Muscle layer of colon (tissue), 2 donors: ENCODE data around the gene APBB2.

Experiments
- H3K27ac ChIP-seq: one replicate; pipeline ENCODE4 v1.7.0; 2013; ENCODE audit warnings: low read depth, mild to moderate bottlenecking, low read length, moderate library complexity
- H3K27me3 ChIP-seq, 2 donors: one replicate each; pipeline ENCODE4 v1.7.0; 2013; ENCODE audit warnings: low read length in 2 of 2, mild to moderate bottlenecking in 2 of 2; ENCODE audit not compliant: insufficient read depth in 2 of 2, control insufficient read depth in 1 of 2
- H3K36me3 ChIP-seq: one replicate; pipeline ENCODE4 v1.7.0; 2013; ENCODE audit warnings: mild to moderate bottlenecking, low read length; ENCODE audit not compliant: insufficient read depth
- H3K4me1 ChIP-seq: one replicate; pipeline ENCODE4 v1.7.0; 2013; ENCODE audit warnings: mild to moderate bottlenecking, low read length; ENCODE audit not compliant: insufficient read depth
- H3K4me3 ChIP-seq, 2 donors: one replicate each; pipeline ENCODE4 v1.7.0; 2013; ENCODE audit warnings: low read length in 2 of 2, low read depth in 1 of 2, mild to moderate bottlenecking in 1 of 2, moderate library complexity in 1 of 2
- H3K9ac ChIP-seq: one replicate; pipeline ENCODE4 v1.7.0; 2013; ENCODE audit warnings: low read length
- H3K9me3 ChIP-seq: one replicate; pipeline ENCODE4 v1.7.0; 2013; ENCODE audit warnings: mild to moderate bottlenecking, low read length
- donor health status: abdominal sarcoma.
- donor health status: Adenocarcinoma of cecum.

Gene APBB2

DNA sequence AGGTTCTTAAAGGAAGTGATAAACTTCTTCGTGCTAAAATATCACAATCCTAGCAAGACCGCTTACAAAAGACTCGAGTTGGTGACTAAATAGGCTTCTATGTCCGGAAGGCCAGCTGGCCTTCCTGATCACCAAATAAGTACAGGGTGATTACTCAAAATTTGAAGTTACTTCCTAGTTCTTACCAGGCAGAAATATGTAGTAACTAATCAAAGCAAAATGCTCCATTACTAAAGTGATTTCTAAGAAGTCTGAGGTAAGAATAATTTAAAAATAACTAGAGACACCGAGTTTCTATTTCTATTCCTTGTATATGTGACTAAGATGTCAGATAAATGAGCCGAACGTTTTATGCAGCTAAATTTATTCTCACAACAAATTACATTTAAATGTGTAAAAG lies 402.4 kb downstream of the APBB2 start:
- Histone ChIP-seq H3K27me3 (no peaks in the 10 kb centered on the region), H3K4me1 (no peaks in the 10 kb centered on the region), H3K4me3 (no peak overlapping the region), H3K27ac (no peak overlapping the region), H3K9me3 (no peaks in the 10 kb centered on the region), H3K9ac (no peak overlapping the region), H3K36me3 (peaks cover 6% of the 10 kb centered on the region)

- Histone ChIP-seq H3K27ac (no peak overlapping the region), H3K27me3 (no peaks in the 10 kb centered on the region), H3K9ac (no peak overlapping the region), H3K4me3 (no peak overlapping the region), H3K4me1 (no peaks in the 10 kb centered on the region), H3K36me3 (no peaks in the 10 kb centered on the region), H3K9me3 (no peaks in the 10 kb centered on the region)
These were observed 405.4 kb downstream of the APBB2 start for GRCh38 chr4:40808926-40809457.

DNA sequence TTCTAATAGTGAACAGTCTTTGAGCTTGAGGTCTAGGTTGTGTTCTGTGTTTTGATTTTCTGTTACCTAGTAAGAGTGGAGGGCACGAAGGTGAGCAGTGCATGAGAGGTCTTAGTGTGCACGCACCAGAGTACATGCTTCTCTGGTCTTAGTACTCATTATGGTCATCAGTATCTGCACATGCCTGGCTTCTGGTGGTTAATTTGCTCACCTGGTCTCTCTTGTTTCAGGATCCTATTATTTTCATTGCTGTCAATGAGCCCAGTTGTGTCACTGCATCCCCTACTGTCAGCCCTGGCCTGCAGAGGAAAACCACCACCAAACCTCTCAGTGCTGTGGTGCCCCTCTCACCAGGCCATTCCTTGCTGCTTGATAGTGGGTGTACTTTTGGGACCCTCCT lies 409.7 kb downstream of the APBB2 start:
- no peaks in the 10 kb centered on the region for H3K36me3 ChIP-seq
- no peaks in the 10 kb centered on the region for H3K4me1 ChIP-seq

GRCh38 chr4:40800064-40800463 lies 414.3 kb downstream of the APBB2 start:
- Histone ChIP-seq H3K36me3 (no peaks in the 10 kb centered on the region), H3K4me1 (no peaks in the 10 kb centered on the region), H3K27ac (no peak overlapping the region), H3K9ac (no peak overlapping the region), H3K9me3 (no peaks in the 10 kb centered on the region), H3K27me3 (no peaks in the 10 kb centered on the region), H3K4me3 (no peak overlapping the region)

More for the DNA sequence above, 409.7 kb downstream of the APBB2 start:
- Histone ChIP-seq H3K27me3 (no peaks in the 10 kb centered on the region), H3K9ac (no peak overlapping the region), H3K27ac (no peak overlapping the region), H3K9me3 (no peaks in the 10 kb centered on the region), H3K4me3 (no peak overlapping the region)

DNA sequence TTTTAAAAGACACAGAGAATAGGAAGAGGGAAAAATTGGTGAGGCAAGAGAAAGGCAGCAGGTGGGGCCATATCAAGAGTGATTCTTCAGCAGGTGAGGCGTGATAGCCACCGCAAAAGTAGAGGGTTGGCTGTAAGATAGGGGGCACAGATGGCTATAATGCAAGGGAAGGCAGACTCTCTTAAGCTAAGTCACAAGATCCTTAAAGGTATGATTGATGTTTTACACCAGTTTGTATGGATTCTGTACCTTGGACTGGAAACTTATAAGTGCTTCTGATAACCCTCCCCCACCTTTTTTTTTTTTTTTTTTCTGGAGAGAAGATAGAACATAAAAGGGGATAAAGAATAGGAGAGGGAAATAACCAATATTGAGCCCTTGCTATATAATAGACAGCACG lies 424.6 kb downstream of the APBB2 start:
- Histone ChIP-seq H3K27ac (no peak overlapping the region), H3K27me3 (no peaks in the 10 kb centered on the region), H3K4me3 (no peak overlapping the region), H3K4me1 (no peaks in the 10 kb centered on the region), H3K36me3 (no peaks in the 10 kb centered on the region), H3K9ac (no peak overlapping the region), H3K9me3 (no peaks in the 10 kb centered on the region)

DNA sequence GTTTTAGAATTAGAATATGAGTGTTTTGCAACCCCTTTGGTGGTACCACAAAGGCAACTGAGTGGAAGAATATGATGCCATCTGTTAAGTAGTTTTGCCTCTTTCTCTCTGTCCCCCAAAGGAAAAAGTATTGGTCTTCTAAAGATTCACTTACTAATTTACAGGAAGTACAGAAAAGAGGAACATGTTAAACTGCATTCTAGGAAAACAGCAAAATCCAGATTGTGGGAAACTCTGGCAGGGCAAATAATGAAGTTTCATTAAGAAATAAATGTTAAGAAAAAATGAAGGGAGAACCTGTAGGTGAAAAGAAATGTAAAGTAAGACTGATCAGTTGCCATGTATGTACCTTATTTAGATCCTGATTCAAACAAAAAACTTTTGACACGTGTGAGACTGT lies 425.3 kb downstream of the APBB2 start:
- Histone ChIP-seq H3K4me3 (no peak overlapping the region), H3K9ac (no peak overlapping the region), H3K36me3 (no peaks in the 10 kb centered on the region), H3K27me3 (no peaks in the 10 kb centered on the region), H3K27ac (no peak overlapping the region), H3K4me1 (no peaks in the 10 kb centered on the region), H3K9me3 (no peaks in the 10 kb centered on the region)

DNA sequence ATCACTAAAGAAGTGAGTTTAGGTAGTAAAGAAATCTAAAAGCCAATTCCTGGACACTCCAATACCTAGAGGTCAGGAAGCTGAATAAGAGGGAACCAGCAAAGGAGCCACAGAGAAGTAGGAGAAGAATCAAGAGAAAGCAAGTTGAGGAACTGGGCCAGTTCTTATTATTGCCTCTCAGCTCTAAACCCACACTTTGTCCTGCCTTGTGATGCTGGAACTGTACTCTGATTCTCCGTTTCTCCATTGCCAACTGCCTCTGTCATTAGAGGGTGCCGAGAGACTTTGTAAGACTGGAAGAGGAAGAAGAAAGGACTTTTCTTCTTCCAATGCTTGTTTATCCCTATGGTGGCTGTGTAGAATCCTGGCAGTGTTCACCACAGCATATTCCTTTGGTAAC lies 426.0 kb downstream of the APBB2 start:
- H3K27ac ChIP-seq, result no peak overlapping the region

GRCh38 chr4:40785727-40786126 lies 428.6 kb downstream of the APBB2 start:
- Histone ChIP-seq H3K9ac (no peak overlapping the region), H3K4me1 (no peaks in the 10 kb centered on the region), H3K36me3 (no peaks in the 10 kb centered on the region), H3K4me3 (no peak overlapping the region), H3K9me3 (no peaks in the 10 kb centered on the region), H3K27ac (no peak overlapping the region), H3K27me3 (no peaks in the 10 kb centered on the region)

More for the DNA sequence above, 426.0 kb downstream of the APBB2 start:
- H3K9ac ChIP-seq, result no peak overlapping the region
- H3K4me1 ChIP-seq, result no peaks in the 10 kb centered on the region
- H3K4me3 ChIP-seq, result no peak overlapping the region
- no peaks in the 10 kb centered on the region for H3K36me3 ChIP-seq
- H3K9me3 ChIP-seq, result no peaks in the 10 kb centered on the region
- no peaks in the 10 kb centered on the region for H3K27me3 ChIP-seq

GRCh38 chr4:40782876-40783275 lies 431.5 kb downstream of the APBB2 start:
- Histone ChIP-seq H3K9me3 (no peaks in the 10 kb centered on the region), H3K27ac (no peak overlapping the region), H3K4me3 (no peak overlapping the region), H3K9ac (no peak overlapping the region), H3K27me3 (no peaks in the 10 kb centered on the region), H3K36me3 (no peaks in the 10 kb centered on the region), H3K4me1 (no peaks in the 10 kb centered on the region)

- Histone ChIP-seq H3K4me3 (no peak overlapping the region), H3K36me3 (no peaks in the 10 kb centered on the region), H3K9me3 (no peaks in the 10 kb centered on the region), H3K4me1 (no peaks in the 10 kb centered on the region), H3K27me3 (no peaks in the 10 kb centered on the region), H3K9ac (no peak overlapping the region), H3K27ac (no peak overlapping the region)
These were observed 436.3 kb downstream of the APBB2 start for GRCh38 chr4:40778090-40778489.

- no peak overlapping the region for H3K27ac ChIP-seq
- no peaks in the 10 kb centered on the region for H3K27me3 ChIP-seq
- H3K36me3 ChIP-seq, result no peaks in the 10 kb centered on the region
- H3K9ac ChIP-seq, result no peak overlapping the region
- H3K9me3 ChIP-seq, result no peaks in the 10 kb centered on the region
- H3K4me3 ChIP-seq, result no peak overlapping the region
- H3K4me1 ChIP-seq, result peaks cover 4% of the 10 kb centered on the region
These were observed 445.1 kb downstream of the APBB2 start for GRCh38 chr4:40769266-40769665.

- no peak overlapping the region for H3K4me3 ChIP-seq
- H3K27me3 ChIP-seq, result no peaks in the 10 kb centered on the region
- H3K4me1 ChIP-seq, result no peaks in the 10 kb centered on the region
- H3K36me3 ChIP-seq, result no peaks in the 10 kb centered on the region
- H3K9ac ChIP-seq, result no peak overlapping the region
- no peak overlapping the region for H3K27ac ChIP-seq
- no peaks in the 10 kb centered on the region for H3K9me3 ChIP-seq
These were observed 451.1 kb downstream of the APBB2 start for GRCh38 chr4:40763228-40763716.
